Psoas muscle (tissue), 8 donors: Measurements from ENCODE around the gene SLFN11. TPM values are rescaled to one million over a fixed set of nuclear protein-coding genes. Genes with fewer than 3 reads are reported as not detected.
A peak's percentile ranks its signal among the peaks of the same experiment; 100 is the strongest.

Source experiments
- ATAC-seq, 4 donors: fragments of 200-7000 bp; cut with Tn5 transposase; one replicate each; pipeline ENCODE4 v1.9.1; 2020; ENCODE audit warnings: moderate library complexity in 3 of 4, mild to moderate bottlenecking in 2 of 4
- DNase-seq, 2 donors: peaks; one replicate each; pipeline ENCODE4 v3.0.0-alpha.2; 2020
- H3K27ac ChIP-seq: fragments of 200-600 bp; one replicate; pipeline ENCODE4 v1.8.0; 2022
- H3K27me3 ChIP-seq, 3 donors: fragments of 200-600 bp in 1 of 3; one replicate each; pipeline versions ENCODE4 v1.6.1 to v1.8.0; 2013 to 2022; ENCODE audit warnings: low read length in 2 of 3, mild to moderate bottlenecking in 2 of 3, moderate library complexity in 1 of 3; ENCODE audit not compliant: insufficient read depth in 3 of 3
- H3K36me3 ChIP-seq, 2 donors: fragments of 200-600 bp in 1 of 2; one replicate each; pipeline versions ENCODE4 v1.6.1 to v1.8.0; 2013 to 2022; ENCODE audit warnings: low read depth in 1 of 2, mild to moderate bottlenecking in 1 of 2, moderate library complexity in 1 of 2; ENCODE audit not compliant: insufficient read depth in 1 of 2
- H3K4me1 ChIP-seq: fragments of 200-600 bp; one replicate; pipeline ENCODE4 v1.8.0; 2022
- H3K4me3 ChIP-seq: fragments of 200-600 bp; one replicate; pipeline ENCODE4 v1.8.0; 2022; ENCODE audit warnings: mild to moderate bottlenecking
- H3K9me3 ChIP-seq: fragments of 200-600 bp; one replicate; pipeline ENCODE4 v1.8.0; 2022
- CTCF ChIP-seq: fragments of 200-600 bp; IDR thresholded peaks from one replicate; pipeline ENCODE4 v1.8.0; 2022; ENCODE audit warnings: antibody characterized with exemption
- WGBS, 3 donors: extraction: QIAGEN DNeasy Blood & Tissue Kit; methylation state at CpG; one replicate each; pipeline versions ENCODE4 v1.1.6 to v1.1.7; 2013; 5-methylcytosine and 5-hydroxymethylcytosine counted together
- intact Hi-C, 2 donors: fragments of 100-400 bp; cut with DNase I; formaldehyde crosslinking; loops; one replicate each; pipeline versions ENCODE4 v1.11.0 to v1.14.2; 2022
- polyA plus RNA-seq, 3 donors: library from polyadenylated mRNA; stranded (reverse); fragments of 200-250 nt; gene quantifications; one replicate each; pipeline ENCODE4 v1.2.3, GENCODE V29; 2013
- total RNA-seq, 4 donors: library from RNA; stranded (reverse); fragmentation: NEBNext Ultra II Directional in 2 of 4; extraction: Animal tissue kit (Norgen Biotek cat#: 25700) in 2 of 4; gene quantifications; one replicate each; pipeline versions ENCODE4 v1.2.1 to v1.2.4, GENCODE V29; 2021 to 2023
- donor health status: healthy with polysubstance abuse.
- donor health status: DM: no; HTN: no; CAD: no; lungs with moderate emphysema.
- donor health status: Bipolar disorder and iron deficiency.
- donor health status: healthy.
- donor health status: DM: yes; HTN: yes; CAD: no.
- donor health status: DM: no; HTN: no; CAD: no.
- donor health status: DM: no; HTN: no; CAD: no.
- donor health status: DM: yes; HTN: yes; CAD: no.

The SLFN11 gene
- total and polyA plus RNA-seq, 7 donors: 1.8 to 11.3 (median 7.0) TPM

- Histone ChIP-seq H3K36me3 (no peaks in the 10 kb centered on the region), H3K27me3 (peaks cover 0 to 47% (median 5%) of the 10 kb centered on the region in 3 donors), H3K4me1 (peaks cover 3% of the 10 kb centered on the region), H3K4me3 (peak overlapping the region; percentile 69), H3K9me3 (peaks cover 3% of the 10 kb centered on the region), H3K27ac (peak overlapping the region; percentile 81)
- no peak for TF ChIP-seq CTCF
- intact Hi-C loops: loop anchor here in 1 of 2 donors (5.0 kb wide), 1 partner anchor 63 kb away; no protein-coding TSS in a partner anchor
- ATAC-seq: no peak
- no peak for DNase-seq
- 46 to 63% (median 52%) methylated on average over 3 of the region's 3 CpGs for WGBS, 3 donors
Observed at GRCh38 chr17:35374766-35375344, 1.4 kb upstream of the SLFN11 start.

GRCh38 chr17:35373984-35374765 is 754 bp upstream of the SLFN11 start:
- TF ChIP-seq CTCF: no peak
- WGBS, 3 donors: 1 to 2% (median 2%) methylated on average over 37 to 47 of the region's 47 CpGs
- H3K27ac ChIP-seq: peak overlapping the region; percentile 81
- H3K9me3 ChIP-seq: no peaks in the 10 kb centered on the region
- DNase-seq (peak; percentile 66 to 83), ATAC-seq (peak; percentile 57 to 85 (median 66))
- intact Hi-C loops: loop anchor here in 1 of 2 donors (5.0 kb wide), 1 partner anchor 62 kb away; no protein-coding TSS in a partner anchor
- no peaks in the 10 kb centered on the region for H3K36me3 ChIP-seq
- H3K4me3 ChIP-seq: peak overlapping the region; percentile 69
- peaks cover 0 to 49% (median 5%) of the 10 kb centered on the region in 3 donors for H3K27me3 ChIP-seq
- peaks cover 3% of the 10 kb centered on the region for H3K4me1 ChIP-seq

GRCh38 chr17:35372846-35373533 is 431 bp downstream of the SLFN11 start:
- Histone ChIP-seq H3K9me3 (no peaks in the 10 kb centered on the region), H3K4me1 (peaks cover 3% of the 10 kb centered on the region), H3K27ac (peak overlapping the region; percentile 81), H3K36me3 (no peaks in the 10 kb centered on the region), H3K4me3 (peak overlapping the region; percentile 69), H3K27me3 (peaks cover 0 to 49% (median 5%) of the 10 kb centered on the region in 3 donors)
- intact Hi-C loops: loop anchor here in 1 of 2 donors (5.0 kb wide), 1 partner anchor 61 kb away; no protein-coding TSS in a partner anchor
- no peak for TF ChIP-seq CTCF
- 1% methylated on average over 15 to 25 of the region's 25 CpGs for WGBS, 3 donors
- ATAC-seq: peak in 1 of 4 donors; percentile 34
- DNase-seq: peak in 1 of 2 donors; percentile 20

DNA sequence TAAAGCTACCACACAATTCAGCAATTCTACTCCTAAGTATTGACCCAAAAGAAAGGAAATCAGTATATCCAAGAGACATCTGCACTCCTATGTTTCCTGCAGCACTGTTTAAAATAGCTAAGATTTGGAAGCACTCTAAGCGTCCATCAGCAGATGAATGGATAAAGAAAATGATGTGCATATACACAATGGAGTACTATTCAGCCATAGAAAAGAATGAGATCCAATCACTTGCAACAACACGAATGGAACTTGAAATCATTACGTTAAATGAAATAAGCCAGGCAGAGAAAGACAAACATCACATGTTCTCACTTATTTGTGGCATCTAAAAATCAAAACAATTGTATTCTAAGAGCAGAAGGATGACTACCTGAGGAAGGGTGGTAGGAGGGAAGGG is 1.5 kb downstream of the SLFN11 start:
- ATAC-seq (no peak), DNase-seq (no peak)
- TF ChIP-seq CTCF: no peak
- Histone ChIP-seq H3K9me3 (no peaks in the 10 kb centered on the region), H3K27me3 (peaks cover 0 to 49% (median 5%) of the 10 kb centered on the region in 3 donors), H3K36me3 (no peaks in the 10 kb centered on the region), H3K4me1 (peaks cover 3% of the 10 kb centered on the region), H3K4me3 (peak overlapping the region; percentile 69), H3K27ac (no peak overlapping the region)
- 49 to 60% (median 56%) methylated on average over 3 of the region's 3 CpGs for whole genome bisulfite sequencing, 3 donors
- intact Hi-C loops: loop anchor here in 1 of 2 donors (5.0 kb wide), 1 partner anchor 60 kb away; no protein-coding TSS in a partner anchor
